HepG2 (cell line): ENCODE measurements around the gene C22orf42. TPM values are rescaled to one million over a fixed set of nuclear protein-coding genes. Genes with fewer than 3 reads are reported as not detected.

Experiments
- ATAC-seq: fragments of 200-7000 bp; cut with Tn5 transposase; 3 replicates; pipeline ENCODE4 v1.9.1; 2020; ENCODE audit warnings: mild to moderate bottlenecking, moderate library complexity
- BruUV-seq: library from RNA; stranded (reverse); fragments of 400-500 nt; replicated peaks from 2 replicates; lab custom pipeline; 2021; lab: Mats Ljungman, UMichigan
- CTCF ChIA-PET: fragments of 300-600 bp; formaldehyde crosslinking; extraction: SDS; loops from one replicate; lab custom pipeline; 2021; ENCODE audit warnings: low total read pairs, inconsistent platforms, low intra/inter-chr PET ratio; lab: Yijun Ruan, JAX
- POLR2A ChIA-PET: fragments of 350-600 bp; sonication (Branson Sonifier 250); formaldehyde crosslinking; loops from one replicate; lab custom pipeline; 2020; ENCODE audit warnings: antibody characterized with exemption, inconsistent platforms; lab: Yijun Ruan, JAX
- DNase-seq: peaks from one replicate; pipeline ENCODE4 v3.0.0-alpha.2; 2015; ENCODE audit warnings: low spot score
- FAIRE-seq: peaks from 3 replicates; lab custom pipeline; 2011; peaks lifted over from hg19 to GRCh38; lab: Jason Lieb, UNC
- H2AFZ ChIP-seq: one replicate; pipeline ENCODE4 v1.6.1; 2011; ENCODE audit warnings: low read length, inconsistent platforms
- H3K27ac ChIP-seq: fragments of 300-600 bp; 3 replicates; pipeline ENCODE4 v1.8.0; 2011; ENCODE audit warnings: mixed run types, mild to moderate bottlenecking, mixed read lengths, low read length, inconsistent platforms; ENCODE audit not compliant: insufficient read depth; ENCODE audit errors: extremely low read length
- H3K27me3 ChIP-seq, 2 experiments: fragments of 200-600 bp in 1 of 2; 2 replicates in 1 of 2; 3 replicates in 1 of 2; pipeline versions ENCODE4 v1.6.0 to v1.8.0; 2011; ENCODE audit warnings: low read length in 2 of 2, mild to moderate bottlenecking in 2 of 2, moderate library complexity in 2 of 2, inconsistent platforms in 1 of 2; ENCODE audit not compliant: insufficient read depth in 2 of 2, control insufficient read depth in 1 of 2
- H3K36me3 ChIP-seq, 2 experiments: fragments of 200-600 bp in 1 of 2; replicated peaks in 1 of 2; 2 replicates in 1 of 2; 3 replicates in 1 of 2; pipeline versions ENCODE4 v1.5.1 to v1.8.0; 2011; ENCODE audit warnings: low read length in 2 of 2, inconsistent platforms in 1 of 2; ENCODE audit not compliant: insufficient read depth in 2 of 2, control insufficient read depth in 1 of 2
- H3K4me1 ChIP-seq: 2 replicates; pipeline ENCODE4 v1.5.1; 2012; ENCODE audit warnings: low read length, inconsistent platforms; ENCODE audit not compliant: insufficient read depth
- H3K4me2 ChIP-seq: 2 replicates; pipeline ENCODE4 v1.6.0; 2011; ENCODE audit warnings: low read depth, low read length, inconsistent platforms
- H3K4me3 ChIP-seq, 3 experiments: fragments of 200-600 bp in 1 of 3; sonication (generic), shearing (Covaris generic) in 1 of 3; replicated peaks in 1 of 3; 2 replicates each; pipeline ENCODE4 v1.5.1; 2011 to 2016; ENCODE audit warnings: low read length in 3 of 3, inconsistent platforms in 2 of 3, low read depth in 2 of 3, mild to moderate bottlenecking in 2 of 3, control low read depth in 1 of 3, mixed read lengths in 1 of 3; ENCODE audit not compliant: insufficient read depth in 1 of 3
- H3K79me2 ChIP-seq: one replicate; pipeline ENCODE4 v1.6.1; 2011; ENCODE audit warnings: low read length, inconsistent platforms; ENCODE audit not compliant: insufficient read depth
- H3K9ac ChIP-seq: 2 replicates; pipeline ENCODE4 v1.6.0; 2011; ENCODE audit warnings: mild to moderate bottlenecking, low read depth, low read length, inconsistent platforms; ENCODE audit not compliant: insufficient read depth
- H3K9me3 ChIP-seq: 2 replicates; pipeline ENCODE4 v1.5.1; 2012; ENCODE audit warnings: mild to moderate bottlenecking, low read length
- H4K20me1 ChIP-seq: 2 replicates; pipeline ENCODE4 v1.6.0; 2011; ENCODE audit warnings: inconsistent platforms, mild to moderate bottlenecking, low read length, moderate library complexity; ENCODE audit not compliant: insufficient read depth
- DDIT3 ChIP-seq: sonication (generic); formaldehyde crosslinking; IDR thresholded peaks from 2 replicates; pipeline ENCODE4 v1.4.0; 2020; ENCODE audit warnings: mild to moderate bottlenecking, missing genetic modification reagents
- ELF3 ChIP-seq: IDR thresholded peaks from 2 replicates; pipeline ENCODE4 v1.6.1; 2016; ENCODE audit warnings: missing genetic modification reagents, missing compliant biosample characterization
- GTF2F1 ChIP-seq: fragments of 150-350 bp; IDR thresholded peaks from 2 replicates; pipeline ENCODE4 v1.6.1; 2014; ENCODE audit warnings: low read length
- KMT2A ChIP-seq: sonication (generic); formaldehyde crosslinking; IDR thresholded peaks from 2 replicates; pipeline ENCODE4 v1.4.0; 2020; ENCODE audit warnings: missing genetic modification reagents
- PHB2 ChIP-seq: fragments of 450-650 bp; IDR thresholded peaks from 2 replicates; pipeline ENCODE4 v1.6.1; 2018; ENCODE audit not compliant: partially characterized antibody
- REST ChIP-seq, 2 experiments: IDR thresholded peaks; 2 replicates each; pipeline ENCODE4 v1.6.1; 2011 to 2012; ENCODE audit warnings: low read length in 2 of 2, borderline replicate concordance in 1 of 2, low read depth in 1 of 2, mild to moderate bottlenecking in 1 of 2, moderate library complexity in 1 of 2
- RFX1 ChIP-seq: fragments of 450-650 bp; IDR thresholded peaks from 2 replicates; pipeline ENCODE4 v1.6.1; 2017
- SALL1 ChIP-seq: sonication (generic); formaldehyde crosslinking; IDR thresholded peaks from 2 replicates; pipeline ENCODE4 v1.8.0; 2022; ENCODE audit warnings: mild to moderate bottlenecking, missing genetic modification reagents
- ZBTB43 ChIP-seq: sonication (generic); formaldehyde crosslinking; conservative IDR thresholded peaks from 2 replicates; pipeline ENCODE4 v1.4.0; 2020; ENCODE audit warnings: missing genetic modification reagents
- ZNF446 ChIP-seq: sonication (generic); formaldehyde crosslinking; IDR thresholded peaks from 2 replicates; pipeline ENCODE4 v1.5.0; 2020; ENCODE audit warnings: mild to moderate bottlenecking, missing genetic modification reagents
- ZNF558 ChIP-seq: sonication (generic); formaldehyde crosslinking; IDR thresholded peaks from 2 replicates; pipeline ENCODE4 v1.9.0; 2022; ENCODE audit warnings: mild to moderate bottlenecking, missing genetic modification reagents, borderline replicate concordance
- ZNF580 ChIP-seq: IDR thresholded peaks from 2 replicates; pipeline ENCODE4 v1.6.1; 2016; ENCODE audit warnings: low read depth, borderline replicate concordance
- ZNF597 ChIP-seq: sonication (generic); formaldehyde crosslinking; IDR thresholded peaks from 2 replicates; pipeline ENCODE4 v1.5.0; 2020; ENCODE audit warnings: missing genetic modification reagents
- ZNF800 ChIP-seq: sonication (generic); formaldehyde crosslinking; IDR thresholded peaks from 2 replicates; pipeline ENCODE4 v1.4.0; 2020; ENCODE audit warnings: missing genetic modification reagents
- ZNF816 ChIP-seq: sonication (generic); formaldehyde crosslinking; IDR thresholded peaks from 2 replicates; pipeline ENCODE4 v1.8.0; 2022; ENCODE audit warnings: missing genetic modification reagents, mild to moderate bottlenecking, borderline replicate concordance
- WGBS: methylation state at CpG from one replicate; pipeline ENCODE4 v1.1.6; 2017; ENCODE audit warnings: low lambda C conversion rate; 5-methylcytosine and 5-hydroxymethylcytosine counted together
- in situ Hi-C: cut with HindIII; loops from 2 replicates; pipeline ENCODE4 v1.10.0; 2017; ENCODE audit warnings: low pct_unique_long_range_greater_than_20kb; ENCODE audit not compliant: extremely low pct_ligation_motif_present
- intact Hi-C: fragments of 100-400 bp; cut with micrococcal nuclease; formaldehyde crosslinking; loops from one replicate; pipeline ENCODE4 v1.10.0; 2022; ENCODE audit not compliant: unreplicated experiment
- polyA plus RNA-seq, 8 experiments: library from polyadenylated mRNA; depleted of rRNA in 3 of 8; stranded (reverse) in 7 of 8; unstranded in 1 of 8; fragments of >200 nt; fragmentation: Illumina TruSeq in 4 of 8; extraction: Trizol in 4 of 8; gene quantifications; 2 replicates each; pipeline versions ENCODE4 v1.2.1 to v1.2.3, GENCODE V29; 2011 to 2016; ENCODE audit warnings: low read depth in 4 of 8, missing spikeins in 1 of 8, mixed read lengths in 1 of 8; ENCODE audit not compliant: insufficient read depth in 1 of 8
- total RNA-seq, 5 experiments: library from RNA; depleted of rRNA; stranded (reverse); fragments of >200 nt; fragmentation: Illumina TruSeq; extraction: Trizol; gene quantifications; 2 replicates each; pipeline ENCODE4 v1.2.3, GENCODE V29; 2016; ENCODE audit warnings: low read depth in 1 of 5

Gene C22orf42
- total and polyA plus RNA-seq, 2 of the 13 experiments (the other 11 are each of a cell fraction or from before 2014, with no cell fraction given), result not detected

- no peak overlapping the region for H3K9ac ChIP-seq
- H3K4me1 ChIP-seq, result no peaks in the 10 kb centered on the region
- BruUV-seq, result no TSS peak
- intact Hi-C loops, result loop anchor here (10.0 kb wide), 1 partner anchor 268 kb away; no protein-coding TSS in a partner anchor
- FAIRE-seq, result no peak
- no peak overlapping the region for H3K4me2 ChIP-seq
- in situ Hi-C loops, result loop anchor here (10.0 kb wide), 1 partner anchor 158 kb away; no protein-coding TSS in a partner anchor
- H3K4me3 ChIP-seq, result no peak overlapping the region
- ChIA-PET POLR2A (no interaction called here), CTCF (no interaction called here)
- no peaks in the 10 kb centered on the region for H3K79me2 ChIP-seq
- no peaks in the 10 kb centered on the region for H3K36me3 ChIP-seq
- H3K27ac ChIP-seq, result no peak overlapping the region
- no peaks in the 10 kb centered on the region; a peak in 1 of 5 replicates for H3K27me3 ChIP-seq
- WGBS, result 0% methylated on average over 1 of the region's 1 CpG
- ATAC-seq, result no peak
- H3K9me3 ChIP-seq, result no peaks in the 10 kb centered on the region
- H4K20me1 ChIP-seq, result no peaks in the 10 kb centered on the region
- H2AFZ ChIP-seq, result no peak overlapping the region
- no peak for DNase-seq
- TF ChIP-seq DDIT3 (CRISPR knock-in tag) (no peak), KMT2A (CRISPR knock-in tag) (no peak), ZNF580 (CRISPR knock-in tag) (no peak), ZNF800 (CRISPR knock-in tag) (no peak), RFX1 (no peak), ZNF558 (CRISPR knock-in tag) (no peak), PHB2 (no peak), SALL1 (CRISPR knock-in tag) (peak; percentile 39; the same call in 1 of the 2 replicates), ELF3 (0 out of 2 replicates have a peak, but pooled peaks have one; percentile 14), ZBTB43 (CRISPR knock-in tag) (no peak), ZNF816 (no peak), GTF2F1 (no peak), ZNF597 (CRISPR knock-in tag) (no peak), REST (IDR thresholded peaks at IDR 0.05; ENCODE audit: borderline replicate concordance in 1 of 2, low read depth in 1 of 2, low read length in 2 of 2) (peak; percentile 80 to 96), ZNF446 (CRISPR knock-in tag) (no peak)
Measured at GRCh38 chr22:32106930-32107329, 52.2 kb downstream of the C22orf42 start.
